ENCODE measurements around the gene LRMDA. TPM values are rescaled to one million over a fixed set of nuclear protein-coding genes. Genes with fewer than 3 reads are reported as not detected.

LRMDA gene
- total RNA-seq, 2 experiments from 2014 or later, result not detected

GRCh38 chr10:75505293-75505692 is 73.9 kb downstream of the LRMDA start:
- Histone ChIP-seq H3K36me3 (ENCODE audit: insufficient read depth, low read length) (no peaks in the 10 kb centered on the region), H3K79me2 (ENCODE audit: insufficient read depth, low read depth, low read length) (no peaks in the 10 kb centered on the region), H2AFZ (ENCODE audit: low read length) (no peak overlapping the region), H3K27ac (ENCODE audit: low read depth, low read length, poor library complexity, severe bottlenecking) (no peak overlapping the region), H3K4me3 (ENCODE audit: low read depth, low read length, poor library complexity, severe bottlenecking) (no peak overlapping the region), H3K4me1 (ENCODE audit: insufficient read depth, low read length, poor library complexity, severe bottlenecking) (no peaks in the 10 kb centered on the region), H4K20me1 (ENCODE audit: insufficient read depth, low read length) (no peaks in the 10 kb centered on the region), H3K9me3 (ENCODE audit: low read length) (no peaks in the 10 kb centered on the region), H3K4me2 (ENCODE audit: low read length) (no peak overlapping the region), H3K9me2 (ENCODE audit: insufficient read depth, low read length) (no peaks in the 10 kb centered on the region)
- no peak for TF ChIP-seq EZH2phosphoT487 (IDR thresholded peaks at IDR 0.05; ENCODE audit: borderline replicate concordance, low read depth, low read length)
- no peak for TF ChIP-seq CTCF (conservative IDR thresholded peaks at IDR 0.05; ENCODE audit: low read length)
- no TSS peak for BruUV-seq (replicated peaks)
- ChIA-PET POLR2A (no interaction called here), CTCF (ENCODE audit: unreplicated experiment) (no interaction called here)
- intact Hi-C loops (cut with micrococcal nuclease; ENCODE audit: unreplicated experiment), result no loop called here
- DNase-seq (ENCODE audit: low spot score), result no peak

- no peak for TF ChIP-seq CTCF (conservative IDR thresholded peaks at IDR 0.05; ENCODE audit: low read length)
- no peak for TF ChIP-seq EZH2phosphoT487 (IDR thresholded peaks at IDR 0.05; ENCODE audit: borderline replicate concordance, low read depth, low read length)
- BruUV-seq (replicated peaks), result no TSS peak
- no peaks in the 10 kb centered on the region for H3K9me3 ChIP-seq (ENCODE audit: low read length)
- no peaks in the 10 kb centered on the region for H3K4me1 ChIP-seq (ENCODE audit: insufficient read depth, low read length, poor library complexity, severe bottlenecking)
- ChIA-PET CTCF (ENCODE audit: unreplicated experiment) (no interaction called here), POLR2A (interaction anchor here (0.6 kb wide), 3 partner anchors 194 to 656 kb away, joined by 3 to 6 read pairs (median 3); no protein-coding TSS in a partner anchor)
- H3K4me2 ChIP-seq (ENCODE audit: low read length), result no peak overlapping the region
- H4K20me1 ChIP-seq (ENCODE audit: insufficient read depth, low read length), result no peaks in the 10 kb centered on the region
- no peak for DNase-seq (ENCODE audit: low spot score)
- no peaks in the 10 kb centered on the region for H3K9me2 ChIP-seq (ENCODE audit: insufficient read depth, low read length)
- H3K27ac ChIP-seq (ENCODE audit: low read depth, low read length, poor library complexity, severe bottlenecking), result no peak overlapping the region
- H3K36me3 ChIP-seq (ENCODE audit: insufficient read depth, low read length), result no peaks in the 10 kb centered on the region
- H2AFZ ChIP-seq (ENCODE audit: low read length), result no peak overlapping the region
- intact Hi-C loops (cut with micrococcal nuclease; ENCODE audit: unreplicated experiment), result no loop called here
- no peaks in the 10 kb centered on the region for H3K79me2 ChIP-seq (ENCODE audit: insufficient read depth, low read depth, low read length)
- H3K4me3 ChIP-seq (ENCODE audit: low read depth, low read length, poor library complexity, severe bottlenecking), result no peak overlapping the region
Measured at GRCh38 chr10:75505840-75506506, 74.5 kb downstream of the LRMDA start.

GRCh38 chr10:75506930-75507329 is 75.5 kb downstream of the LRMDA start:
- H3K9me2 ChIP-seq (ENCODE audit: insufficient read depth, low read length), result no peaks in the 10 kb centered on the region
- no peaks in the 10 kb centered on the region for H3K4me1 ChIP-seq (ENCODE audit: insufficient read depth, low read length, poor library complexity, severe bottlenecking)
- no peaks in the 10 kb centered on the region for H4K20me1 ChIP-seq (ENCODE audit: insufficient read depth, low read length)
- POLR2A ChIA-PET, result no interaction called here
- CTCF ChIA-PET (ENCODE audit: unreplicated experiment), result no interaction called here
- no TSS peak for BruUV-seq (replicated peaks)
- H3K27ac ChIP-seq (ENCODE audit: low read depth, low read length, poor library complexity, severe bottlenecking), result no peak overlapping the region
- H3K4me3 ChIP-seq (ENCODE audit: low read depth, low read length, poor library complexity, severe bottlenecking), result no peak overlapping the region
- no peak overlapping the region for H3K4me2 ChIP-seq (ENCODE audit: low read length)
- H3K9me3 ChIP-seq (ENCODE audit: low read length), result no peaks in the 10 kb centered on the region
- no peak overlapping the region for H2AFZ ChIP-seq (ENCODE audit: low read length)
- no peak for TF ChIP-seq EZH2phosphoT487 (IDR thresholded peaks at IDR 0.05; ENCODE audit: borderline replicate concordance, low read depth, low read length)
- no peak for TF ChIP-seq CTCF (conservative IDR thresholded peaks at IDR 0.05; ENCODE audit: low read length)
- no peak for DNase-seq (ENCODE audit: low spot score)
- H3K36me3 ChIP-seq (ENCODE audit: insufficient read depth, low read length), result no peaks in the 10 kb centered on the region
- H3K79me2 ChIP-seq (ENCODE audit: insufficient read depth, low read depth, low read length), result no peaks in the 10 kb centered on the region
- intact Hi-C loops (cut with micrococcal nuclease; ENCODE audit: unreplicated experiment), result no loop called here

Measured in OCI-LY7 (cell line).